Measurements from ENCODE around the gene KCNN1.

DNA sequence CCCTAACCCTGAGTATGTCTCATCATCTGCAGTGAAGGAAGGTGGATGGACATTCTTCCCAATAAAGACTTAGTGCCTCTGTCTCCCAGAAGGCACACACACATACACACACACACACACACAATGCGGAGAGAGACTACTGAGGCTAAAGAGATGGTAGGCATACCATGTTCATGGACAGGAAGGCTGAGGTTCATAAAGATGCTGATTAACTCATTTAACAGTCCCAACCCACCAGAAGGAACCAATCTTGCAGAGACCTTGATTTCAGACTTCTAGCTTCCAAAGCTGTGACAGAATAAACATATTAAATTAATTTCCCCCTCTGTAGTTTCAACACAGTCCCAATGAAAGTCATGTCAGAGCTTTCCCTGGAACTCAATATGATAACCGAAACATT is 74.1 kb downstream of the KCNN1 start:
- TF ChIP-seq, protein P1, sequence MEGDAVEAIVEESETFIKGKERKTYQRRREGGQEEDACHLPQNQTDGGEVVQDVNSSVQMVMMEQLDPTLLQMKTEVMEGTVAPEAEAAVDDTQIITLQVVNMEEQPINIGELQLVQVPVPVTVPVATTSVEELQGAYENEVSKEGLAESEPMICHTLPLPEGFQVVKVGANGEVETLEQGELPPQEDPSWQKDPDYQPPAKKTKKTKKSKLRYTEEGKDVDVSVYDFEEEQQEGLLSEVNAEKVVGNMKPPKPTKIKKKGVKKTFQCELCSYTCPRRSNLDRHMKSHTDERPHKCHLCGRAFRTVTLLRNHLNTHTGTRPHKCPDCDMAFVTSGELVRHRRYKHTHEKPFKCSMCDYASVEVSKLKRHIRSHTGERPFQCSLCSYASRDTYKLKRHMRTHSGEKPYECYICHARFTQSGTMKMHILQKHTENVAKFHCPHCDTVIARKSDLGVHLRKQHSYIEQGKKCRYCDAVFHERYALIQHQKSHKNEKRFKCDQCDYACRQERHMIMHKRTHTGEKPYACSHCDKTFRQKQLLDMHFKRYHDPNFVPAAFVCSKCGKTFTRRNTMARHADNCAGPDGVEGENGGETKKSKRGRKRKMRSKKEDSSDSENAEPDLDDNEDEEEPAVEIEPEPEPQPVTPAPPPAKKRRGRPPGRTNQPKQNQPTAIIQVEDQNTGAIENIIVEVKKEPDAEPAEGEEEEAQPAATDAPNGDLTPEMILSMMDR (CRISPR knock-in tag; IDR thresholded peaks at IDR 0.05) = no peak
- TF ChIP-seq ZMYM2 (CRISPR knock-in tag; IDR thresholded peaks at IDR 0.05) (no peak), JUND (CRISPR knock-in tag; IDR thresholded peaks at IDR 0.05) (no peak), NFATC3 (CRISPR knock-in tag; IDR thresholded peaks at IDR 0.05) (no peak), ZSCAN12 (CRISPR knock-in tag; IDR thresholded peaks at IDR 0.05) (no peak), GTF2F1 (IDR thresholded peaks at IDR 0.05; ENCODE audit: low read length) (no peak), ZNF160 (CRISPR knock-in tag; IDR thresholded peaks at IDR 0.05) (no peak)
- TF ChIP-seq, protein P2, sequence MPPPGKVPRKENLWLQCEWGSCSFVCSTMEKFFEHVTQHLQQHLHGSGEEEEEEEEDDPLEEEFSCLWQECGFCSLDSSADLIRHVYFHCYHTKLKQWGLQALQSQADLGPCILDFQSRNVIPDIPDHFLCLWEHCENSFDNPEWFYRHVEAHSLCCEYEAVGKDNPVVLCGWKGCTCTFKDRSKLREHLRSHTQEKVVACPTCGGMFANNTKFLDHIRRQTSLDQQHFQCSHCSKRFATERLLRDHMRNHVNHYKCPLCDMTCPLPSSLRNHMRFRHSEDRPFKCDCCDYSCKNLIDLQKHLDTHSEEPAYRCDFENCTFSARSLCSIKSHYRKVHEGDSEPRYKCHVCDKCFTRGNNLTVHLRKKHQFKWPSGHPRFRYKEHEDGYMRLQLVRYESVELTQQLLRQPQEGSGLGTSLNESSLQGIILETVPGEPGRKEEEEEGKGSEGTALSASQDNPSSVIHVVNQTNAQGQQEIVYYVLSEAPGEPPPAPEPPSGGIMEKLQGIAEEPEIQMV (CRISPR knock-in tag; IDR thresholded peaks at IDR 0.05; ENCODE audit: low read depth) = no peak
